Measurements from ENCODE around the gene PDX1.

DNA sequence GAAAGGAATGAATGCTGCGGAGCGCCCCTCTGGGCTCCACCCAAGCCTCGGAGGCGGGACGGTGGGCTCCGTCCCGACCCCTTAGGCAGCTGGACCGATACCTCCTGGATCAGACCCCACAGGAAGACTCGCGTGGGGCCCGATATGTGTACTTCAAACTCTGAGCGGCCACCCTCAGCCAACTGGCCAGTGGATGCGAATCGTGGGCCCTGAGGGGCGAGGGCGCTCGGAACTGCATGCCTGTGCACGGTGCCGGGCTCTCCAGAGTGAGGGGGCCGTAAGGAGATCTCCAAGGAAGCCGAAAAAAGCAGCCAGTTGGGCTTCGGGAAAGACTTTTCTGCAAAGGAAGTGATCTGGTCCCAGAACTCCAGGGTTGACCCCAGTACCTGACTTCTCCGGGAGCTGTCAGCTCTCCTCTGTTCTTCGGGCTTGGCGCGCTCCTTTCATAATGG lies 8.6 kb downstream of the PDX1 start:
- TF ChIP-seq POLR2AphosphoS5 (IDR thresholded peaks at IDR 0.05; ENCODE audit: low read depth, low read length), result no peak
- no peak for TF ChIP-seq TAF1 (IDR thresholded peaks at IDR 0.05; ENCODE audit: low read depth, low read length)
- TF ChIP-seq POLR2A (IDR thresholded peaks at IDR 0.05; ENCODE audit: low read depth, low read length), result no peak
- no peak for TF ChIP-seq PAX5 (IDR thresholded peaks at IDR 0.05; ENCODE audit: insufficient read depth, low read length, severe bottlenecking)
- no peak for TF ChIP-seq SPI1 (IDR thresholded peaks at IDR 0.05; ENCODE audit: low read depth, low read length)
- no peak for TF ChIP-seq POU2F2 (IDR thresholded peaks at IDR 0.05; ENCODE audit: low read depth, low read length)
